Activated T-helper 1 cell treated with anti-CD3 and anti-CD28 coated beads, Interleukin-2, amount 50 U/mL, for 16 hours (primary cell): ENCODE results near the gene TRDMT1.

Experiments used
- DNase-seq, 2 donors: peaks; one replicate each; pipeline ENCODE4 v3.0.0-alpha.2; 2020; ENCODE audit warnings: low read depth in 1 of 2, low spot score in 1 of 2

TRDMT1 gene

DNA sequence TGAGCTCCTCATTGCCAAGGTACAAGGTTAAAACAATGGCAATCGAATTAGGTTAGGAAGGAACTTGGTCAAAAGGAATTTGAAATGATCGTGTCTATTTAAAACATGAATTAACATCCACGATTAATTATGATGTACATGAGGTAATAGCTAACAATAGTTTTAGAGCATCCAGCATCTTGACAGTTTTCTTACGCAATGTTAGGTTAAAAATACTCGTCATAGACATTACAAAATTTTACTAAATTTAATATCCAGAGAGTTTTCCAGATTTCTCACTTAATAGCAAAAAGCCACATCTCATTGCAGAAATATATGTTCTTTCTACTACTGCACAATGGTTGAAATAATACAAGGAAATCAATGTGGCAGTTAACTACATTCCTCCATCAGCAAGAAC lies 94.5 kb downstream of the TRDMT1 start:
- DNase-seq: no peak

DNA sequence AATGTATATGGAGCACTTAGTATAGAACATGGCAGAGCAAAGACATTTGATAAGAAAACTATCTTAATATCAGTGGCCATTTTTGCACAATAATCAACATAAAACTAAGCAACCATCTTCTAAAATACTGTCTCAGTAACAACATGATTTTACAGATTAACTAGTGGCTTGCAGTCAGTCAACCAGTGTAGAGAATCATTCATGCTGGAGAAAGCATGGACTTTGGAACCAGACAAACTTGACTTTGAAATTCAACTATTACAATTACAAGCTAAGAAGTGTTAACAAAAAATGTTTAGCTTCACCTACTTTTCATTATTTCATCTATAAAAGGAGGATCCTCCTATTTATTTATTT lies 99.6 kb downstream of the TRDMT1 start:
- no peak for DNase-seq

DNA sequence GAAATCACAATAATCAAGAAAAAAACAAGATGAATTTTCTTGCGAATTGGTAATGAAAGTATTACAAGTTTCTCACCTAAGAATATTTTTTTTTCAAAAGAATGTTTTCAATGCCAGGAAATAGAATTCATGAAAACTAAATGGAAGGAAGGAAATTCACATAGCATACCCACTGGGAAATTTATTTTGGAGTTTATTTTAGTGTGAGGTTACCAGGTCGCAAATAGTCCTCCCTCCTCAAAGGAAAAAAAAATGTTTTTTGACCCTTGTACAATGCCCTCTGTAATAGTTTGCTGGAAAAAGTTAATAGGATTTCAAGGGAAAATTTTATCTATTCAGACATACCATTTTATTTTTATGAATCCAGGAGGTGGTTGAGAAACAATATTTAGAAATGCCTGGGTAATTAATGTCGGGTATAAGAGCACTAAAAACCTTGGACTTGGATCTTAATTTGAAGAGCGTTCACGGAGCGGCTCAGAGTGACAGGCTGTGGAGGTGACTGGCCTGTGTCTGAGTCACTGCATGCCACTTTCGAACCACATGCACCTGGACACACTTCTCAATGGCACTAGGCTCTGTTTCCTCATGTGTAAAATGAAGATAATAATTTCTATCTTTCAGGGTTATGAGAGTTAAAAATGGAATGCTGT lies 100.1 kb downstream of the TRDMT1 start:
- no peak for DNase-seq

DNA sequence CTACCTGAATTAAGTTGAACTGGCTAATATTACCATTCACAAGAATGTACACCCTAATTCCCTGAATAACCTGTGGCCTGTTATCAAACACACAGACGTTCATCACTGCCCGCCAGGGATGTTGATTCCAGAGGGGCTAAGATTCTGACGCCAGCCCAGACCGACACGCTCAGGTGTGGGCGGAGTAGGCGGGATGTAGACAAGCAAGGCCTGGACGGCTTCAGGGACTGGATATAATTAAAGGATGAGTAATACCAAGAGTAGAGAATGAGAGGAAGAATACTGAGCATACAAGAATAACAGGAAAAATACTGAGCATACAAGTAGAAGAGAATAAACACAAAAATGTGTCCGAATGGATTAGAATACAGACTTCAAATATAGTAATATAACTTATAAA lies 100.9 kb downstream of the TRDMT1 start:
- DNase-seq: no peak

DNA sequence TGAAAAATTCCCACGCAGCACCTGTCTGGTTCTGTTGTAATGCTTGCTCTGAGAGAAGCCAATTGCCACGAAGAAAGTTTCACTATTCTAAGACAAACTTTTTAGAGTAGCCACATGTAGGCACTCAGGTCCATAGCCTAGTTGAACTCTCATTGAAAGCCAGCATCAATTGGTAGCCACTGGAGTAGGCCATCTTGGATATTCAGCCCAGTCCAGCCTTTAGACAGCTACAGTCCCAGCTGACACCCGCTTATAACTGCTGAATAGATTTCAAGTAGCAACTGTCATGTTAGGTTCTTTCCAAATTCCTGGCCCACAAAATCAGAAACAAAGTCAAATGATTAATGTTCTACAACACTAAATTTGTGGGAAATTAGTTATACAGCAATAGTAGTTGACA lies 103.5 kb downstream of the TRDMT1 start:
- no peak for DNase-seq
